Nephron (organoid): Measurements from ENCODE around the gene NBL1.

Source experiments
- H3K27ac Mint-ChIP-seq, 3 experiments: 2 replicates each; pipeline ENCODE4 v1.8.0; 2020; ENCODE audit warnings: mixed read lengths in 3 of 3, mild to moderate bottlenecking in 2 of 3, moderate library complexity in 1 of 3
- H3K27me3 Mint-ChIP-seq: 2 replicates; pipeline ENCODE4 v1.8.0; 2021; ENCODE audit warnings: low read depth, mild to moderate bottlenecking, moderate library complexity, mixed read lengths
- H3K36me3 Mint-ChIP-seq: 2 replicates; pipeline ENCODE4 v1.8.0; 2020; ENCODE audit warnings: low read depth, mixed read lengths
- H3K4me1 Mint-ChIP-seq: 2 replicates; pipeline ENCODE4 v1.8.0; 2020; ENCODE audit warnings: mixed read lengths
- H3K4me3 Mint-ChIP-seq, 3 experiments: 2 replicates each; pipeline ENCODE4 v1.8.0; 2020; ENCODE audit warnings: mild to moderate bottlenecking in 3 of 3, mixed read lengths in 3 of 3, moderate library complexity in 2 of 3
- H3K9me3 Mint-ChIP-seq: 2 replicates; pipeline ENCODE4 v1.8.0; 2020; ENCODE audit warnings: mixed read lengths
- TF ChIP-seq, protein P1 (sequence below), 3 experiments: fragments of 200-600 bp; sonication (generic); IDR thresholded peaks; one replicate each; pipeline ENCODE4 v1.5.0; 2021; ENCODE audit warnings: antibody characterized with exemption in 3 of 3; ENCODE audit not compliant: unreplicated experiment in 3 of 3

NBL1 gene

DNA sequence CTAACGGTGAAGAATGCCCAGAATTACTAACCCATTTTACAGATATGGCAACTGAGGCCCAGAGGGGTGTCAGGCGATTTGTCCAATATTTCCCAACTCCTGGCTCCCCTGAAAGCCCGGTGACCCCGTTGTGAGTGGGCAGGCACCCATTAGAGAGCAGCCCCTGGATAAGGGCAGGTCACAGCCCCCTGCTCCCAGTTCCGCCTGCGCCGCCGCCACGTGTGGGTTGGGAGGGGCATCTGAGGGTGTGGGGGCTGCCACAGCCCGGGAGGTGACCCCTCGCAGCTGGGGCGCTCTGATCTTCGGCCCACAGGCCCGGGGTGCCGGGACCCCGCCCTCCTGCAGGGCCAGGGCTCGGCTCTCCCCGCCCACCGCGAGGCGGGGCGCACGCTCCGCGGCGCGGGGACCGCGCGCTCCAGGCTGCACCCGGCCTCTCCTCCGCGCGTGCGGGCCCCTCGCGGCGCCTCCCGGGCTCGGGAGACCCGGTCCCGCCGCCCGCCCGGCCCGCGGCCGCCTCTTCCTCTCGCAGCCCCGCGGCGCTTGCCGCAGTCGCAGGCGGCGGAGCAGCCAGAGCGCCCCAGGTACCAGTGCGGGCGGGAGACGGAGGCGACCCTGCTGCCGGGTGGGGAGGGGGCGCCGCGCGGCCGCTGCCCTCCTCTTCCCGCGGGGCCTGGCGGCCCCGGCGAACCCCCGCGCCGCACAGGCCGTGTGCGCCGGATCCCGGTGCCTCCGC, 20.5 kb downstream of the NBL1 start, which contains the start of gene HTR6:
HTR6 (plus strand) TSS at position 423 of the 733 bp plus-strand sequence. CDS start 879 bp downstream, outside the sequence.
- peaks cover 89% of the 10 kb centered on the region for H3K27me3 Mint-ChIP-seq
- TF ChIP-seq, protein P1, sequence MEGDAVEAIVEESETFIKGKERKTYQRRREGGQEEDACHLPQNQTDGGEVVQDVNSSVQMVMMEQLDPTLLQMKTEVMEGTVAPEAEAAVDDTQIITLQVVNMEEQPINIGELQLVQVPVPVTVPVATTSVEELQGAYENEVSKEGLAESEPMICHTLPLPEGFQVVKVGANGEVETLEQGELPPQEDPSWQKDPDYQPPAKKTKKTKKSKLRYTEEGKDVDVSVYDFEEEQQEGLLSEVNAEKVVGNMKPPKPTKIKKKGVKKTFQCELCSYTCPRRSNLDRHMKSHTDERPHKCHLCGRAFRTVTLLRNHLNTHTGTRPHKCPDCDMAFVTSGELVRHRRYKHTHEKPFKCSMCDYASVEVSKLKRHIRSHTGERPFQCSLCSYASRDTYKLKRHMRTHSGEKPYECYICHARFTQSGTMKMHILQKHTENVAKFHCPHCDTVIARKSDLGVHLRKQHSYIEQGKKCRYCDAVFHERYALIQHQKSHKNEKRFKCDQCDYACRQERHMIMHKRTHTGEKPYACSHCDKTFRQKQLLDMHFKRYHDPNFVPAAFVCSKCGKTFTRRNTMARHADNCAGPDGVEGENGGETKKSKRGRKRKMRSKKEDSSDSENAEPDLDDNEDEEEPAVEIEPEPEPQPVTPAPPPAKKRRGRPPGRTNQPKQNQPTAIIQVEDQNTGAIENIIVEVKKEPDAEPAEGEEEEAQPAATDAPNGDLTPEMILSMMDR (IDR thresholded peaks at IDR 0.05; ENCODE audit: unreplicated experiment in 3 of 3): no peak
- peaks cover 2% of the 10 kb centered on the region for H3K4me1 Mint-ChIP-seq
- no peaks in the 10 kb centered on the region for H3K36me3 Mint-ChIP-seq
- peak within 1 kb of the TSS in 2 of 3 experiments; percentile 48 to 75 for H3K4me3 Mint-ChIP-seq
- H3K9me3 Mint-ChIP-seq: no peaks in the 10 kb centered on the region
- no peak within 1 kb of the TSS for H3K27ac Mint-ChIP-seq

DNA sequence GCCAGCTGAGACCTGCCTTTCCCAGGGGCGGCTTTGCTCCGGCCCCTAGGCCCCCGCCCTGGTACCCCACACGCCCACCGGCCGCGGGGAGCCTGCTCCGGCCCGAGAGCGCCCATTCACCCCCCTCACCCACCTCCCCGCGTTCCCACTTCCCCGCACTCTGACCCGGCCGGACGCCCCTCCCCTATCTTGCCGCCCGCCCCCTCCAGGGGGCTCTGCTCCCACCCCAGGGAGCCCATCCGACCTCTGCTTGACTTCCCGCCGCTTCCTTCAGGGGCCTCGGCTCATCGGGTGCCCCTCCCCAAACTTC, 21.0 kb downstream of the NBL1 start:
- no peak overlapping the region for H3K27ac Mint-ChIP-seq
- peaks cover 89% of the 10 kb centered on the region for H3K27me3 Mint-ChIP-seq
- no peaks in the 10 kb centered on the region for H3K4me1 Mint-ChIP-seq
- H3K9me3 Mint-ChIP-seq: no peaks in the 10 kb centered on the region
- no peaks in the 10 kb centered on the region for H3K36me3 Mint-ChIP-seq
- H3K4me3 Mint-ChIP-seq: peak overlapping the region in 1 of 3 experiments; percentile 75
- TF ChIP-seq, protein P1 (IDR thresholded peaks at IDR 0.05; ENCODE audit: unreplicated experiment in 3 of 3): no peak

DNA sequence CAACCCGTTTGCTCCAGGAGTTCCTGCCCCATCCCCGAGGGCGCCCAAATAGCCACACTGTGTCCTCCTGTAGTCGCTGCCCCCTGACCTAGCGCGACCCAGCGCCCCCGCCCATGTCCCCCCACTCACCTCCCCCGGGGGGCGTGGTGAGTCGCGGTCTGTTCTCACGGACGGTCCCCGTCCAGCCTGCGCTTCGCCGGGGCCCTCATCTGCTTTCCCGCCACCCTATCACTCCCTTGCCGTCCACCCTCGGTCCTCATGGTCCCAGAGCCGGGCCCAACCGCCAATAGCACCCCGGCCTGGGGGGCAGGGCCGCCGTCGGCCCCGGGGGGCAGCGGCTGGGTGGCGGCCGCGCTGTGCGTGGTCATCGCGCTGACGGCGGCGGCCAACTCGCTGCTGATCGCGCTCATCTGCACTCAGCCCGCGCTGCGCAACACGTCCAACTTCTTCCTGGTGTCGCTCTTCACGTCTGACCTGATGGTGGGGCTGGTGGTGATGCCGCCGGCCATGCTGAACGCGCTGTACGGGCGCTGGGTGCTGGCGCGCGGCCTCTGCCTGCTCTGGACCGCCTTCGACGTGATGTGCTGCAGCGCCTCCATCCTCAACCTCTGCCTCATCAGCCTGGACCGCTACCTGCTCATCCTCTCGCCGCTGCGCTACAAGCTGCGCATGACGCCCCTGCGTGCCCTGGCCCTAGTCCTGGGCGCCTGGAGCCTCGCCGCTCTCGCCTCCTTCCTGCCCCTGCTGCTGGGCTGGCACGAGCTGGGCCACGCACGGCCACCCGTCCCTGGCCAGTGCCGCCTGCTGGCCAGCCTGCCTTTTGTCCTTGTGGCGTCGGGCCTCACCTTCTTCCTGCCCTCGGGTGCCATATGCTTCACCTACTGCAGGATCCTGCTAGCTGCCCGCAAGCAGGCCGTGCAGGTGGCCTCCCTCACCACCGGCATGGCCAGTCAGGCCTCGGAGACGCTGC, 21.7 kb downstream of the NBL1 start:
- H3K27ac Mint-ChIP-seq: no peak overlapping the region
- H3K4me1 Mint-ChIP-seq: no peaks in the 10 kb centered on the region
- H3K36me3 Mint-ChIP-seq: no peaks in the 10 kb centered on the region
- peak overlapping the region; percentile 71 to 77 (median 75) for H3K4me3 Mint-ChIP-seq
- H3K27me3 Mint-ChIP-seq: peaks cover 90% of the 10 kb centered on the region
- TF ChIP-seq, protein P1 (IDR thresholded peaks at IDR 0.05; ENCODE audit: unreplicated experiment in 3 of 3): no peak
- H3K9me3 Mint-ChIP-seq: no peaks in the 10 kb centered on the region

DNA sequence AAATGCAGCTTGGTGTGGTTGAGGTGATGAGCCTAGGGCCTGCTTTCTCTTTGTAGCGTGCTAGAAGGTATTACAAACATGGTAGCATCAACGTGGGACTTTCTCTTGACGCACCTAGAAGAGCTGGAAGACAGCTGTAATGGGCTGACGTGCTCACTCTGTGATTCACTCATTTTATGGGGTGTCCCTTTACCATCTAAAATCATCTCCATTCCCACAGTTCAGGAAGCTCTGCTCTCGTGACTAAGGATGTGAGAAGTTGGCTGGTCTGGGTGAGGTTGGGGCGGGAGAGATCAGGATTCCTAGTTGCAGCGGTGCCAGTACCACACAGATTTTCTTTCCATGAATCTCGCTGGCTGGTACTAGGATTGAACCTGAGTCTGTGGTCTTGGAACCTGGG, 24.8 kb downstream of the NBL1 start:
- no peaks in the 10 kb centered on the region for H3K36me3 Mint-ChIP-seq
- H3K9me3 Mint-ChIP-seq: no peaks in the 10 kb centered on the region
- TF ChIP-seq, protein P1 (IDR thresholded peaks at IDR 0.05; ENCODE audit: unreplicated experiment in 3 of 3): no peak
- H3K4me3 Mint-ChIP-seq: no peak overlapping the region
- no peak overlapping the region for H3K27ac Mint-ChIP-seq
- H3K4me1 Mint-ChIP-seq: no peaks in the 10 kb centered on the region
- peaks cover 83% of the 10 kb centered on the region for H3K27me3 Mint-ChIP-seq

DNA sequence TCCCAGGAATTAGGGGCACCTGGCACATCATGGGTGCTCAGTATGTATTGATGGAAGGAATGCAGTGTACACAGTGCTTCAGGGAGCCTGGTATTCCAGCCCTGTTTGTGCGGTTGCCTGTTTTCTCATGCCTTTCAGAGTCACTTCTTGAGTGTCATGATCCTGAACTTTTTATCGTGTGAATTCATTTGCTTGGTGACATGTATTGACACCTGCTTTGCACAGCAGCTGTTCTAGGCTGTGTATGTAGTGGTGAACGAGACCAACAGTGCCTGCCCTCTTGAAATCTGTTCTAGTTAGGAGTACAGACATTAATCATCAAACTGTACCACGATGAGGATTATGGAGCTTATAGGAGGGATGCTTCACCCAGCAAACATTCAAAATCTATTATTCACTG, 26.7 kb downstream of the NBL1 start:
- TF ChIP-seq, protein P1 (IDR thresholded peaks at IDR 0.05; ENCODE audit: unreplicated experiment in 3 of 3): no peak
- peaks cover 87% of the 10 kb centered on the region for H3K27me3 Mint-ChIP-seq
- H3K4me3 Mint-ChIP-seq: no peak overlapping the region
- no peaks in the 10 kb centered on the region for H3K4me1 Mint-ChIP-seq
- no peaks in the 10 kb centered on the region for H3K9me3 Mint-ChIP-seq
- no peaks in the 10 kb centered on the region for H3K36me3 Mint-ChIP-seq
- no peak overlapping the region for H3K27ac Mint-ChIP-seq
